Measurements from ENCODE around the gene SULT4A1.

The SULT4A1 gene

GRCh38 chr22:43840431-43840830 is 21.9 kb downstream of the SULT4A1 start:
- Histone ChIP-seq H3K9ac (no peak overlapping the region), H3K27me3 (ENCODE audit: control insufficient read depth, insufficient read depth, low read length) (no peaks in the 10 kb centered on the region), H3K4me2 (ENCODE audit: low read length) (no peak overlapping the region), H3K9me3 (ENCODE audit: control insufficient read depth, low read length) (no peaks in the 10 kb centered on the region), H2AFZ (no peak overlapping the region), H3K27ac (no peak overlapping the region), H3K79me2 (no peaks in the 10 kb centered on the region), H3K4me1 (no peaks in the 10 kb centered on the region), H3K4me3 (ENCODE audit: low read depth, low read length) (no peak overlapping the region), H3K36me3 (ENCODE audit: control insufficient read depth, insufficient read depth, low read length) (no peaks in the 10 kb centered on the region)
- TF ChIP-seq CTCF (IDR thresholded peaks at IDR 0.05) = no peak

- H3K4me2 ChIP-seq (ENCODE audit: low read length) = no peak overlapping the region
- H2AFZ ChIP-seq = no peak overlapping the region
- H3K4me3 ChIP-seq (ENCODE audit: low read depth, low read length) = no peak overlapping the region
- H3K27me3 ChIP-seq (ENCODE audit: control insufficient read depth, insufficient read depth, low read length) = no peaks in the 10 kb centered on the region
- no peak overlapping the region for H3K9ac ChIP-seq
- no peak for TF ChIP-seq CTCF (IDR thresholded peaks at IDR 0.05)
- H3K4me1 ChIP-seq = no peaks in the 10 kb centered on the region
- H3K79me2 ChIP-seq = no peaks in the 10 kb centered on the region
- H3K27ac ChIP-seq = no peak overlapping the region
- H3K9me3 ChIP-seq (ENCODE audit: control insufficient read depth, low read length) = no peaks in the 10 kb centered on the region
- H3K36me3 ChIP-seq (ENCODE audit: control insufficient read depth, insufficient read depth, low read length) = no peaks in the 10 kb centered on the region
Measured at GRCh38 chr22:43839781-43840180, 22.5 kb downstream of the SULT4A1 start.

GRCh38 chr22:43838571-43839307 is 23.6 kb downstream of the SULT4A1 start:
- no peaks in the 10 kb centered on the region for H3K36me3 ChIP-seq (ENCODE audit: control insufficient read depth, insufficient read depth, low read length)
- H3K27me3 ChIP-seq (ENCODE audit: control insufficient read depth, insufficient read depth, low read length) = no peaks in the 10 kb centered on the region
- H3K27ac ChIP-seq = no peak overlapping the region
- H3K9ac ChIP-seq = no peak overlapping the region
- H3K79me2 ChIP-seq = no peaks in the 10 kb centered on the region
- no peak overlapping the region for H3K4me3 ChIP-seq (ENCODE audit: low read depth, low read length)
- no peaks in the 10 kb centered on the region for H3K9me3 ChIP-seq (ENCODE audit: control insufficient read depth, low read length)
- TF ChIP-seq CTCF (IDR thresholded peaks at IDR 0.05) = no peak
- H3K4me1 ChIP-seq = no peaks in the 10 kb centered on the region
- H2AFZ ChIP-seq = no peak overlapping the region
- no peak overlapping the region for H3K4me2 ChIP-seq (ENCODE audit: low read length)

GRCh38 chr22:43838161-43838560 is 24.2 kb downstream of the SULT4A1 start:
- H3K79me2 ChIP-seq = no peaks in the 10 kb centered on the region
- no peaks in the 10 kb centered on the region for H3K9me3 ChIP-seq (ENCODE audit: control insufficient read depth, low read length)
- TF ChIP-seq CTCF (IDR thresholded peaks at IDR 0.05) = no peak
- H3K9ac ChIP-seq = no peak overlapping the region
- no peaks in the 10 kb centered on the region for H3K36me3 ChIP-seq (ENCODE audit: control insufficient read depth, insufficient read depth, low read length)
- no peak overlapping the region for H2AFZ ChIP-seq
- no peak overlapping the region for H3K4me3 ChIP-seq (ENCODE audit: low read depth, low read length)
- H3K27ac ChIP-seq = no peak overlapping the region
- no peak overlapping the region for H3K4me2 ChIP-seq (ENCODE audit: low read length)
- no peaks in the 10 kb centered on the region for H3K27me3 ChIP-seq (ENCODE audit: control insufficient read depth, insufficient read depth, low read length)
- no peaks in the 10 kb centered on the region for H3K4me1 ChIP-seq

- Histone ChIP-seq H2AFZ (no peak overlapping the region), H3K27ac (no peak overlapping the region), H3K9me3 (ENCODE audit: control insufficient read depth, low read length) (no peaks in the 10 kb centered on the region), H3K27me3 (ENCODE audit: control insufficient read depth, insufficient read depth, low read length) (no peaks in the 10 kb centered on the region), H3K4me3 (ENCODE audit: low read depth, low read length) (no peak overlapping the region), H3K4me1 (no peaks in the 10 kb centered on the region), H3K79me2 (no peaks in the 10 kb centered on the region), H3K36me3 (ENCODE audit: control insufficient read depth, insufficient read depth, low read length) (no peaks in the 10 kb centered on the region), H3K9ac (no peak overlapping the region), H3K4me2 (ENCODE audit: low read length) (no peak overlapping the region)
- no peak for TF ChIP-seq CTCF (IDR thresholded peaks at IDR 0.05)
Measured at GRCh38 chr22:43837666-43838065, 24.6 kb downstream of the SULT4A1 start.
